DOHH2 (cell line): ENCODE data around the gene UFD1.

Source experiments
- H3F3A ChIP-seq: fragments of 200-600 bp; sonication (generic), shearing (Covaris generic); 2 replicates; pipeline ENCODE4 v1.6.0; 2016; ENCODE audit warnings: antibody characterized with exemption, mild to moderate bottlenecking; ENCODE audit not compliant: control insufficient read depth, insufficient read depth
- H3K27ac ChIP-seq: fragments of 200-600 bp; sonication (generic); 2 replicates; pipeline ENCODE4 v1.5.1; 2014; ENCODE audit warnings: low read depth, mild to moderate bottlenecking, low read length, moderate library complexity
- H3K27me3 ChIP-seq: fragments of 200-600 bp; sonication (generic); 2 replicates; pipeline ENCODE4 v1.6.1; 2014; ENCODE audit warnings: mild to moderate bottlenecking, low read length, mixed read lengths; ENCODE audit not compliant: control insufficient read depth
- H3K36me3 ChIP-seq: fragments of 200-600 bp; sonication (generic); 2 replicates; pipeline ENCODE4 v1.6.1; 2014; ENCODE audit warnings: mild to moderate bottlenecking, low read length, moderate library complexity, mixed read lengths; ENCODE audit not compliant: control insufficient read depth
- H3K4me1 ChIP-seq: fragments of 200-600 bp; sonication (generic); 2 replicates; pipeline ENCODE4 v1.6.1; 2014; ENCODE audit warnings: mild to moderate bottlenecking, low read length, mixed read lengths; ENCODE audit not compliant: control insufficient read depth
- H3K4me2 ChIP-seq: fragments of 200-600 bp; sonication (generic); 2 replicates; pipeline ENCODE4 v1.6.0; 2014; ENCODE audit warnings: mild to moderate bottlenecking, low read length, moderate library complexity
- H3K4me3 ChIP-seq: fragments of 200-600 bp; sonication (generic); 2 replicates; pipeline ENCODE4 v1.5.1; 2014; ENCODE audit warnings: mild to moderate bottlenecking, low read length, mixed read lengths
- H3K79me2 ChIP-seq: fragments of 200-600 bp; sonication (generic); 2 replicates; pipeline ENCODE4 v1.6.1; 2014; ENCODE audit warnings: mild to moderate bottlenecking, low read length, mixed read lengths; ENCODE audit not compliant: control insufficient read depth
- H3K9me2 ChIP-seq: fragments of 200-600 bp; sonication (generic); replicated peaks from 2 replicates; pipeline ENCODE4 v1.6.1; 2014; ENCODE audit warnings: mild to moderate bottlenecking, low read length, mixed read lengths; ENCODE audit not compliant: control insufficient read depth
- H3K9me3 ChIP-seq: fragments of 200-600 bp; sonication (generic); 2 replicates; pipeline ENCODE4 v1.6.1; 2014; ENCODE audit warnings: antibody characterized with exemption, low read length, mixed read lengths; ENCODE audit not compliant: control insufficient read depth, insufficient read depth
- H4K20me1 ChIP-seq: fragments of 200-600 bp; sonication (generic); 2 replicates; pipeline ENCODE4 v1.6.0; 2014; ENCODE audit warnings: low read depth, mild to moderate bottlenecking, antibody characterized with exemption, low read length, moderate library complexity; ENCODE audit not compliant: control insufficient read depth, insufficient read depth
- CTCF ChIP-seq: fragments of 200-600 bp; sonication (generic); IDR thresholded peaks from one replicate; pipeline ENCODE4 v1.5.1; 2014; ENCODE audit warnings: antibody characterized with exemption, mild to moderate bottlenecking, low read depth, low read length; ENCODE audit not compliant: poor library complexity, severe bottlenecking
- EZH2phosphoT487 ChIP-seq: fragments of 200-600 bp; sonication (generic); IDR thresholded peaks from 2 replicates; pipeline ENCODE4 v1.6.1; 2017; ENCODE audit warnings: borderline replicate concordance, mild to moderate bottlenecking, antibody characterized with exemption, low read length, moderate library complexity, mixed read lengths

Gene UFD1

DNA sequence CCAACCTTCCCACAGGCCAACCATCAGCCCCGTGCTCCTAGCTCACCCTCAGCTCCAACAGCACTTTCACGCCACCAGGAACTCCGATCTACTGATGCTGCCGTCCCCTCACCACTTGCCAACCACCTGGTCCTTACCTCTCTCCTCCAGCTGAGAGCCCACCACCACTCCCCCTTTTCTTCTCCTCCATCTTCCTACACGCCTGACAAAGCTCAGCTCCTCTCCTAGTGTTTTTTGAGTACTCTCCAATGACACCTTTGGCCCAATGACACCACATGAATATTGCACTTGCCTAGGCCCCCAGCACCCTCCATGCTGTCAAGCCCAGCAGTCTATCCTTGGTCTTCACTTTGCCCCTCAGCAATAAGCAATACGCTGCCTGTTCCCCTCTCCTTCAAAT lies 78.1 kb downstream of the UFD1 start:
- no peaks in the 10 kb centered on the region for H3K9me2 ChIP-seq
- H3K27ac ChIP-seq: no peak overlapping the region
- H4K20me1 ChIP-seq: 0 out of 2 replicates have a peak, but pooled peaks cover 6% of the 10 kb centered on the region
- no peaks in the 10 kb centered on the region for H3K4me1 ChIP-seq
- TF ChIP-seq CTCF (no peak), EZH2phosphoT487 (no peak)
- H3K4me3 ChIP-seq: no peak overlapping the region
- H3K36me3 ChIP-seq: peaks cover 79% of the 10 kb centered on the region
- no peaks in the 10 kb centered on the region for H3K27me3 ChIP-seq
- H3K9me3 ChIP-seq: no peaks in the 10 kb centered on the region
- H3F3A ChIP-seq: no peaks in the 10 kb centered on the region
- no peaks in the 10 kb centered on the region for H3K79me2 ChIP-seq
- H3K4me2 ChIP-seq: no peak overlapping the region
